BE2C (cell line): Measurements from ENCODE around the gene PNMA8B. TPM values are rescaled to one million over a fixed set of nuclear protein-coding genes. Genes with fewer than 3 reads are reported as not detected.

Experiments used
- DNase-seq: peaks from one replicate; pipeline ENCODE4 v3.0.0-alpha.2; 2020
- H3K27me3 ChIP-seq: fragments of 250-450 bp; sonication (Bioruptor Pico); 2 replicates; pipeline ENCODE4 v1.5.1; 2020; ENCODE audit warnings: mild to moderate bottlenecking
- H3K36me3 ChIP-seq: fragments of 250-450 bp; sonication (Bioruptor Pico); 2 replicates; pipeline ENCODE4 v1.5.1; 2020; ENCODE audit warnings: mild to moderate bottlenecking
- H3K4me1 ChIP-seq: fragments of 250-450 bp; sonication (Bioruptor Pico); 2 replicates; pipeline ENCODE4 v1.5.1; 2020
- H3K4me3 ChIP-seq: 2 replicates; pipeline ENCODE4 v1.5.1; 2011; ENCODE audit warnings: low read depth, low read length
- H3K9me3 ChIP-seq: fragments of 250-450 bp; sonication (Bioruptor Pico); 2 replicates; pipeline ENCODE4 v1.5.1; 2020
- polyA plus RNA-seq: library from polyadenylated mRNA; unstranded; fragments of >200 nt; gene quantifications from one replicate; pipeline ENCODE4 v1.2.1, GENCODE V29; 2012; ENCODE audit warnings: low read depth, missing spikeins; ENCODE audit not compliant: insufficient read length, insufficient read depth
- TF ChIP-seq, protein P1 (sequence below): IDR thresholded peaks from 2 replicates; pipeline ENCODE4 v1.5.1; 2012; ENCODE audit warnings: mild to moderate bottlenecking, low read depth, low read length

The PNMA8B gene, protein sequence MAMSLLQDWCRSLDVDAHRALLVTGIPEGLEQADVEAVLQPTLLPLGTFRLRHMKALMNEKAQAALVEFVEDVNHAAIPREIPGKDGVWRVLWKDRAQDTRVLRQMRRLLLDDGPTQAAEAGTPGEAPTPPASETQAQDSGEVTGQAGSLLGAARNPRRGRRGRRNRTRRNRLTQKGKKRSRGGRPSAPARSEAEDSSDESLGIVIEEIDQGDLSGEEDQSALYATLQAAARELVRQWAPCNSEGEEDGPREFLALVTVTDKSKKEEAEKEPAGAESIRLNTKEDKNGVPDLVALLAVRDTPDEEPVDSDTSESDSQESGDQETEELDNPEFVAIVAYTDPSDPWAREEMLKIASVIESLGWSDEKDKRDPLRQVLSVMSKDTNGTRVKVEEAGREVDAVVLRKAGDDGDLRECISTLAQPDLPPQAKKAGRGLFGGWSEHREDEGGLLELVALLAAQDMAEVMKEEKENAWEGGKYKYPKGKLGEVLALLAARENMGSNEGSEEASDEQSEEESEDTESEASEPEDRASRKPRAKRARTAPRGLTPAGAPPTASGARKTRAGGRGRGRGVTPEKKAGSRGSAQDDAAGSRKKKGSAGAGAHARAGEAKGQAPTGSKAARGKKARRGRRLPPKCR
- polyA plus RNA-seq = 0.40 TPM

DNA sequence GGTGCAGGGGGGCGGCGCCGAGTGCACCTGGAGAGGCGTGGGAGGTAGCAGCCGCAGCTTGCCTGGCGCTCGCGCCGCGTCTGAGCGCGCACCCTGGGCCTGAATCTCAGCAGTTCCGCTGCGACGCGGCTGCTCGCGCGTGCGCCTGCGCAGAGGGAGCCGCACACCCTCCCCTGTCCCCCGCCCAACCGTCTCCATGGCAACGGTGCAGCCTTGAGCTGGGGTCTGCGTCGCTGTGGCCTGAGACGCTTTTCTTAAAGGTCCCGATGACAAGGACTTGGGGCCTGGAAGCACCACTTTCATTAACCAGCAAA is at the start of gene PNMA8B:
TSS of gene PNMA8B (minus strand) at position 82 of the 314 bp plus-strand sequence. CDS start 402 bp downstream, outside the sequence.
- Histone ChIP-seq H3K4me1 (no peaks in the 10 kb centered on the region), H3K36me3 (no peaks in the 10 kb centered on the region), H3K4me3 (peak within 1 kb of the TSS; percentile 73), H3K9me3 (no peaks in the 10 kb centered on the region), H3K27me3 (no peaks in the 10 kb centered on the region)
- peak; percentile 95 for DNase-seq
- TF ChIP-seq, protein P1, sequence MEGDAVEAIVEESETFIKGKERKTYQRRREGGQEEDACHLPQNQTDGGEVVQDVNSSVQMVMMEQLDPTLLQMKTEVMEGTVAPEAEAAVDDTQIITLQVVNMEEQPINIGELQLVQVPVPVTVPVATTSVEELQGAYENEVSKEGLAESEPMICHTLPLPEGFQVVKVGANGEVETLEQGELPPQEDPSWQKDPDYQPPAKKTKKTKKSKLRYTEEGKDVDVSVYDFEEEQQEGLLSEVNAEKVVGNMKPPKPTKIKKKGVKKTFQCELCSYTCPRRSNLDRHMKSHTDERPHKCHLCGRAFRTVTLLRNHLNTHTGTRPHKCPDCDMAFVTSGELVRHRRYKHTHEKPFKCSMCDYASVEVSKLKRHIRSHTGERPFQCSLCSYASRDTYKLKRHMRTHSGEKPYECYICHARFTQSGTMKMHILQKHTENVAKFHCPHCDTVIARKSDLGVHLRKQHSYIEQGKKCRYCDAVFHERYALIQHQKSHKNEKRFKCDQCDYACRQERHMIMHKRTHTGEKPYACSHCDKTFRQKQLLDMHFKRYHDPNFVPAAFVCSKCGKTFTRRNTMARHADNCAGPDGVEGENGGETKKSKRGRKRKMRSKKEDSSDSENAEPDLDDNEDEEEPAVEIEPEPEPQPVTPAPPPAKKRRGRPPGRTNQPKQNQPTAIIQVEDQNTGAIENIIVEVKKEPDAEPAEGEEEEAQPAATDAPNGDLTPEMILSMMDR = no peak

DNA sequence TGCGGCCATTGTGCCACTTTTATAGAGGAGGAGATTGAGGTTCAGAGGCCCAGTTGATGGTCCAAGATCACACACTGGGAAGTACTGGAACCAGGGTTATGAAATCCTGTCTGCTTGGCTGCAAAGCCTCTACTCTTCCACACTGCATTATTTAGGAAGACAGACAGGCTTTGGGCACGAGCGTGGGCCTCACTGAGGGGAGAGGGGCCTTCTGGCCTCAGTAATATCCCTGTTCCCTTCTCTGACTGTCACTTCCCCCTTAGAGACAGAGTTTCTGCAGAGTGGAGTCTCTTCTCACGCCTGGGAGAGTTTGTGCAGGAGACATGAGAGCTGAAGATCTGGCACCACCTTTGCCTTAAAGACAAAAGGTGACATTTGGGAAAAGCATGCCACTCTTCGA is 49.0 kb upstream of the PNMA8B start:
- Histone ChIP-seq H3K36me3 (no peaks in the 10 kb centered on the region; the same call in 1 of the 2 replicates), H3K27me3 (no peaks in the 10 kb centered on the region), H3K4me1 (no peaks in the 10 kb centered on the region), H3K9me3 (no peaks in the 10 kb centered on the region), H3K4me3 (no peak overlapping the region)
- no peak for DNase-seq
- TF ChIP-seq, protein P1 = no peak

DNA sequence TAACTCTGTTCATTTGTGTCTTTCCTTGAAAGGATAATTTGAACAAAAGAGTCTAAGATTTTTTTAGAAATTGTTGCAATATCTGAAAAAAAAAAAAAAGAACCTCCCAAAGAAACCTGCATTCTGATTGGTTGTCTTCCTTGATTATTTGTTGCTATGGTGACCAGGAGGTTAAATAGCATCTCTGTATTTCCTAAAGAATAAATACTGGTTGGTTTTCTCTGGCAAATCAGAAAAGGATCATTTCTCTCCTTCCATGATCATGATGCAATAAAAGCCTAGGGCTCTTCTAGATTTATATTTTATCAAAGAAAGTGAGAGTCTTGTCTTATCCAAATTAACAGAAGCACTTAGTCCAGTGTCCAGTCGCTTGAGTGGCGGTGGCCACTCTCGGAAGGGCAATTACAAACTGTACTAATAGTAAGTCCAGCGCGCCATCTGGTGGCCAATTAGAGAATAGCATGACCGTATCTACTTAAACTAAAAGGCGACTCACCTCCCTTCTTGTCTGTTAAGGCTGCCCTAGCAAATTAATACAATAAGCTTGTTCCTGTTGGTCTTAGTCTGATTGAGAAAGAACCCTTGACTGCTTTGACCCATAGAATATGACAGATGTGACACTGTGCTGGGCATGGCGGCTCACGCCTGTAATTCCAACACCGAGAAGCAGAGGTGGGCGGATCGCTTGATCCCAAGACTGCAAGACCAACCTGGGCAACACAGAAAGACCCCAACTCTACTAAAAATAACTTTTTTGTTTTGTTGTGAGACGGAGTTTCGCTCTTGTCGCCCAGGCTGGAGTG is 47.0 kb upstream of the PNMA8B start:
- H3K4me1 ChIP-seq = no peaks in the 10 kb centered on the region
- TF ChIP-seq, protein P1 = peak; percentile 85
- H3K9me3 ChIP-seq = no peaks in the 10 kb centered on the region
- H3K36me3 ChIP-seq = no peaks in the 10 kb centered on the region
- H3K4me3 ChIP-seq = no peak overlapping the region
- H3K27me3 ChIP-seq = no peaks in the 10 kb centered on the region
- peak; percentile 88 for DNase-seq

DNA sequence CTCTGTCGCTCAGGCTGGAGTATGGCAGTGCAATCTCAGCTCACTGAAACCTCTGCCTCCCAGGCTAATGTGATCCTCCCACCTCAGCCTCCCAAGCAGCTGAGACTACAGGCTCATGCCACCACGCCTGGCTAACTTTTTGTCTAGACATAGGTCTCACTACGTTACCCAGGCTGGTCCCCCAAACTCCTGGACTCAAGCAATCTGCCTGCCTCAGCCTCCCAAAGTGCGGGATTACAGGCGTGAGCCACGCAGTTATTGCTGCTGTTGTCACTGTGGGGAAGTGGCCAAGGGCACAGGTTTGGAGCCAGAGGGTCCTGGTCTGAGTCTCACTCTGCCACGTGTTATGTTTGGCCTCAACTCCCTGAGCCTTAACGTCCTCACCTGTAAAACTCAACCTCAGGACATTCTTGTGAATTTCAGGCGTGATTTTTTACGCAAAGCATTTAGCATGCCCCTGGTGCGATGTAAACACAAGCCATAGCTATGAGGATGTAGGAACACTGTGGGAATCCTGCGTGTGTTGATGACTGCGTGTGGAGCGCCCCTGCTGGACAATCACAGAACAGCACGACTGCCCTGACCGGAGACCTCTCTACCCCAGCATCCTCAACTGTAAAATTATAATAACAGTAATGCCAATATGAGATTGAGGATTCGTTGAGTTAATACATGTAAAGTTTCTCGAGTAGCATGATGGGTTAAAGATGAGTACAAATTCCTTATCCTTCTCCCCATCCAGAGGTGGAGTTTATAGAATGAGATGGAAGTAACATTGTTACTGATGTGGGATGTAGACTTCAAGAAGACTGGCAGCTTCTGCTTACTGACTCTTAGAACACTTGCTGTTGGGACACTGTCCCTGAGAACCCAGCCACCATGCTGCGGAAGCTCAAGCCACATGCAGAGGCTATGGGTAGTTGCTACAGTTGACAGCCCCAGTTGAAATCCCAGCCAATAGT is 41.8 kb upstream of the PNMA8B start:
- Histone ChIP-seq H3K4me3 (no peak overlapping the region), H3K36me3 (no peaks in the 10 kb centered on the region), H3K4me1 (peaks cover 3% of the 10 kb centered on the region; the same call in 1 of the 2 replicates), H3K27me3 (no peaks in the 10 kb centered on the region), H3K9me3 (no peaks in the 10 kb centered on the region)
- TF ChIP-seq, protein P1 = peak; percentile 93
- peak; percentile 69 for DNase-seq

DNA sequence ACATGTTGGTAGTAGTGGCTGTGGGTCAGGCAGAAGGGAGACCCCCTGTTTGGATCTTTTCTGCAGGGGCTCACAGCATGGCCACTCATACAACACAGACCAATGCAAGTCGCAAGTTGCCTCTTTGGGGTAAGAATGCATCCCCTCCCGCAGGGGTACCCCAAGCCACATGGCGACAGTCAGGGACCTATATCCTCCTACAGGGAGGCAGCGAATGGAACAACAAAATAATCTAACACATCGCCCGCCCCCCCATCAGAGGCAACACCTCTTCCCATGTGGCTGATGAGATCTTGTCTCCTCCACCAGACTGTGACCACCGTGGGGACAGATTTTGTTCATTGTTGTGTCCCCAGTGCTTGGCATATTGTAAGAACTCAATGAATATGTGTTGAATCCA is 40.7 kb upstream of the PNMA8B start:
- TF ChIP-seq, protein P1 = no peak
- Histone ChIP-seq H3K9me3 (no peaks in the 10 kb centered on the region), H3K27me3 (no peaks in the 10 kb centered on the region), H3K36me3 (no peaks in the 10 kb centered on the region), H3K4me1 (peaks cover 3% of the 10 kb centered on the region; the same call in 1 of the 2 replicates), H3K4me3 (no peak overlapping the region)
- DNase-seq = no peak
